NCI-H82 treated with DMSO at 0.1 percent for 48 hours (cell line): ENCODE measurements around the gene SERINC2.
"Not testable (repeated sequence)": the region's sequence is repeated elsewhere in the genome, so short reads cannot be mapped to it uniquely, and the experiment has no call there.

Experiments used
- DNase-seq: peaks from one replicate; lab custom pipeline; 2025; ENCODE audit not compliant: unreplicated experiment; lab: John Stamatoyannopoulos, UW

Gene SERINC2

DNA sequence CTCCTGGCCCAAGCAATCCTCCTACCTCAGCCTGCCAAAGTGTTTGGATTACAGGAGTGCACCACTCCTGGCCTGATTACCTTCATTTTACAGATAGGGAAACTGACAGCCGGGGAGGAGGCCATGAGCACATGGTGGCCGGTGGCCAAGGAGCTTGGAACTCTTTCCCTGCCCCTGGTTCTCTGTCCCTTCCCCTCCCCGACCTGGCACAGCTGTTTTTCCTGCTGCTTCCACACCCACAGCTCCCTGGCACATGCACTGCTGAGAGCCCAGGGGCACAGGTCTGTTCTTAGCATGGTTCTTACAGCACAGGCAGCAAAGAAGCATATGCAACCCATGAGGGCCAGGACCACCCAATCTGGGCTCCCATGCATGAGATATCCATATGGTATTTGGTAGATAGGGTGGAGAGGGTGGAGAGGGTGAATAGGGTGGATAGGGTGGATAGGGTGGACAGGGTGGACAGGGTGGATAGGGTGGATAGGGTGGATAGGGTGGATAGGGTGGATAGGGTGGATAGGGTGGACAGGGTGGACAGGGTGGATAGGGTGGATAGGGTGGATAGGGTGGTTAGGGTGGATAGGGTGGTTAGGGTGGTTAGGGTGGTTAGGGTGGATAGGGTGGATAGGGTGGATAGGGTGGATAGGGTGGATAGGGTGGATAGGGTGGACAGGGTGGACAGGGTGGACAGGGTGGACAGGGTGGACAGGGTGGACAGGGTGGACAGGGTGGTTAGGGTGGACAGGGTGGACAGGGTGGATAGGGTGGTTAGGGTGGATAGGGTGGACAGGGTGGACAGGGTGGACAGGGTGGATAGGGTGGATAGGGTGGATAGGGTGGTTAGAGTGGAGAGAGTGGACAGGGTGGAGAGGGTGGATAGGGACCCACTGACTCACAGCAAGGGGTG, 18.6 kb downstream of the SERINC2 start:
- not testable (repeated sequence) for DNase-seq

DNA sequence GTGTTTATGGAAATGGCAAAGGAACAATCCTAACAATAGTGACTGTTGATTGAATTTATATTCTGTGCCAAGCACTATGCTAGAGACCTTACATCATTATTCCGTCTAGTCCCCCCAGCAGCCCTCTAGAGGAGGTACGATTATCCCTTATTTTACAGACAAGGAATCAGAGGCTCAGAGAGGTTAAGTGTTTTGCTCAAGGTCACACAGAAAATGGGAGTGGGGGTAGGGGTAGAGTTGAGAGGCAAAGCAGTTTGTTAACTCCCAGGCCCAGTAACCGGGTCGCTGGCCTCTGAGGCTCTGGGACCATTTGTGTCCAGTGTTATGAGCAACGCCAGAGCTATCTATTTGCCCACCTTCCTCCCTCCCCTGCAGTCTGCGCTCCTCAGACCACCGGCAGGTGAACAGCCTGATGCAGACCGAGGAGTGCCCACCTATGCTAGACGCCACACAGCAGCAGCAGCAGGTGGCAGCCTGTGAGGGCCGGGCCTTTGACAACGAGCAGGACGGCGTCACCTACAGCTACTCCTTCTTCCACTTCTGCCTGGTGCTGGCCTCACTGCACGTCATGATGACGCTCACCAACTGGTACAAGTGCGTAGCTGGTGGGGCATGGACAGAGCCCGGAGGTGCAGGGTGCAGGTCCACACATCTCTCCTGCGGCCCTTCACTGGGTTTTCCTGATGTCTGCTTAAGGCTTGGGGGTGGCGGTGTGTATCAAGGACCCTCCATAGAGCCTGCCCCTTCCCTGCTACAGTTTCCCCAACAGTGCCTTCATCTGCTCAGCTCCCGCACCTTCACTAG, 19.8 kb downstream of the SERINC2 start:
- DNase-seq = no peak

DNA sequence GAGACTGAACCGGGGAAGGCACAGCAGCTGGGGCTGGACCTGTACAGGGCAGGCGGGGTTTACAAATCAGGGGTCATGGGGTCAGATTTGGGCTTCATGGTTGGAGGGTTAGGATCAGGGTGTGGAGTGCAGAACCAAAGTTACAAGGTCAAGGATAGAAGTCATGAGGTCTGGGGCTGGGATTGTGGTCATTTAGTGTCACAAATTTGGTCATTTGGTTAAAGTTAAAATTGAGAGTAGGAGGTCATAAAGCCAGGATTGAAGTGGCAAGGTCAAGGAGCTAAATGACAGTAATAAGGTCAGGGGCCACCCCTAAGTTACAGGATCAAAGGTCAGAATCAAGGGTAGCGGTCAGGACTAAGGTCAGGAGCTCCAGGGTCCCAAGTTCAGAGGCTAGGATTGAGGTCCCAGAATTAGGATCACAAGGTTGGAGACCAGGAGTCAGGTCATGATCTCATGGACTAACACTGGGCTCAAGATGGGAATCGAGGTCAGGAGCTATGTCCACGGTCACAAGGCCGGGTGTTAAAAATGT, 20.4 kb downstream of the SERINC2 start:
- no peak for DNase-seq

DNA sequence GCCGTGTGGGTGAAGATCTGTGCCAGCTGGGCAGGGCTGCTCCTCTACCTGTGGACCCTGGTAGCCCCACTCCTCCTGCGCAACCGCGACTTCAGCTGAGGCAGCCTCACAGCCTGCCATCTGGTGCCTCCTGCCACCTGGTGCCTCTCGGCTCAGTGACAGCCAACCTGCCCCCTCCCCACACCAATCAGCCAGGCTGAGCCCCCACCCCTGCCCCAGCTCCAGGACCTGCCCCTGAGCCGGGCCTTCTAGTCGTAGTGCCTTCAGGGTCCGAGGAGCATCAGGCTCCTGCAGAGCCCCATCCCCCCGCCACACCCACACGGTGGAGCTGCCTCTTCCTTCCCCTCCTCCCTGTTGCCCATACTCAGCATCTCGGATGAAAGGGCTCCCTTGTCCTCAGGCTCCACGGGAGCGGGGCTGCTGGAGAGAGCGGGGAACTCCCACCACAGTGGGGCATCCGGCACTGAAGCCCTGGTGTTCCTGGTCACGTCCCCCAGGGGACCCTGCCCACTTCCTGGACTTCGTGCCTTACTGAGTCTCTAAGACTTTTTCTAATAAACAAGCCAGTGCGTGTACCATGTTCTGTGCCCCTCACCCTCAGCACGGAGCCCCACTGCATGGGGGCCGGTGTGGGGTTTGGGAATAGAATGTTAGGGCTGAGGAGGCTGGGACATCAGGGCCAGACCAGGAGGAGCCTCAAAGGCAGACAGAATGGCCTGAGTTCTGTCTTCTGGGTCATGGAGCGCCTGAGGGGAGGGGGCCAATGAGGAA, 21.3 kb downstream of the SERINC2 start:
- no peak for DNase-seq

DNA sequence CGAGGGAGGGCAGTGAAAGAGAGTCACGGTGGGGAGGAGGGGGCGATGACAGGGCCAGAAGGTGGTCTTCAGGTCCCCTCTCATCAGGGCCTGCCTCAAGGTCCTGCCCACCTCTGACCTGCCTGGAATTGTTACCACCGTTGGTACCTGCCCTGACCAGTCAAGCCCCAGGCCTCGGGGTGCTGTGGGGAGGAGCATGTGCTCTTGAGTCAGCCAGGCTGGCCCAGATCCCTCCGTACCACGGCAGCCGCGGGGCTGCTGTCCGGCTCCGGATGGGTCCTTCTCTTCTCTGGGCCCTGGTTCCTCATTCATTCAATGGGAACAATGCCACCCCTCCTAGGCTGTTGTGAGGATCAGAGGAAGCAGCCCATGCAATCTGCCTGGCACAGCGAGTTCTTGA, 22.0 kb downstream of the SERINC2 start:
- no peak for DNase-seq

DNA sequence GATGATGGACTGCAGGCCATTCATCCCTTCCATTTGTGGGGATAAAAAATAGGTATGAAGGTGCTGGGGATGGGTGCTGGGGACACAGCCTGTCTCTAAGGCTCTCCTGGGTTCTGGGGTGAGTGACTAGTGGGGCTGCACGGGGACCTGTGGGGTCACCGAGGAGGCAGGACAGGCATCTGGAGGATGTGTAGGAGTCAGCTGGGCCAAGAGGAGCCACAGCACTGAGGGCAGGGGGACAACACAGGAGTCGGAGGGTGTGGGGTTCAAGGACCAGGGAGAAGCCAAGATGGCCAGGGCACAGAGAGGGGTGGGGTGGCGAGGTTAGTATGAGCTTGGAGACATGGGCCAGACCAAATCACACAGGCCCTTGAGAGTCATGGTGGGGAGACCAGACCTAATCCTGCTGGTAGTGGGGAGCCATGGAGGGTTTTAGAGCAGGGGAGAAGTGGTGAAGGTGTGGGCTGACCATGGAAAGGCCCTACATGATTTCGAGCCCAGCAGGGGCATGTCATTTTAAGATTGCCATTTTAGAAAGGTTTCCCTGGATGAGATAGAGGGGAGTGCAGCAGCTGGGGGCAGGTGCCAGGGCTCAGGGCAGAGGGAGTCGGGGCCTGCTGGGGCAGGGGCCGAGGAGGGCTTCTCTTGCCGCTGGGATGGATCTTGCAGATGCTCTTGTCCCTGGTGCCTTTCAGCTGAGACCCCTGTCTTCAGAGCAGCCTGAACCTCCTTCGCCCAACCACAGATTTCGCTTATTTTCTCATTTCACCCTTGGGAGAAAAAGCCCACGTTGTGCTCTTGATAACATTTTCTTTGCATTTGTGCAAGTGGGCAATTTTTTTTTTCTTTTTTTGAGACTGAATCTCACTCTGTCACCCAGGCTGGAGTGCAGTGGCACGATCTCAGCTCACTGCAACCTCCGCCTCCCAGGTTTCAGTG, 22.7 kb downstream of the SERINC2 start:
- DNase-seq = no peak

DNA sequence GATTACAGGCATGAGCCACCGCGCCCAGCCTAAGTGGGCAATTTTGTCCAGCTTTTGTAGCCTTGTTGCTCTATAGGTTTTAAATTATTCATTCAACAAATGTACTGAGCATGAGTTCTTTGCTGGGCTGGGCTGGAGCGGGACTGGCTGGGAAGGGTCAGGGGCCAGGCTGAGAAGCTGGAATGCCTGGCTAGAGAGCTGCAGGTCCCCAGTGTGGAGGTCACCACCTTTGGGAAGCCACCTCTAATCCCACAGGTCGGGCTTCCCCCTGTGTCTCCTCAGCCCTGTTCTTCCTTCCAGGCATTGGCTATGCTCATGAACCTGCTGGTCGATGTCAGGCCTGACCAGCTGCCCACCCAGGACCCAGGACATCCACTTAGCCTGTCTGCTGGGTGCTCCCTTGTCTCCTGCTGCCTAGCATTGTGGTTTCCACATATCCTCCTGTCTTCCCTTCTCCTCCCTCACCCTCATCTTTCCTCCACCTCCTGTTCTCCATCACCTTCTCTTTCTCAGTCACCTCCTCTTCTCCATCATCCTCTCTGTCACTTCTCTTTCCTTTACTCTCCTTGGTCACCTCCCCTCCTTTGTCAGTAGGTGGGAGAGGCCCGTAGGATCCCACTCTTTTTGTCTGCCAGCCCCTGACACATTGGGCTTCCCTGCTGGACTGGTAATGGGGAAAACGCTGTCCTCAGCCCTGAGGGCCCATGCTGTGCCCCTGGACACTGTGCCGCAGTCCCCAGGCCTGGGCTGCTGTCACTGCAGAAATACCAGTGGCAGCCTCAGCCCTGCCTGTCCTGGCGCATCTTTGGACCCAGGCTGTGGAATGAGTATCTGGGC, 23.8 kb downstream of the SERINC2 start:
- no peak for DNase-seq

DNA sequence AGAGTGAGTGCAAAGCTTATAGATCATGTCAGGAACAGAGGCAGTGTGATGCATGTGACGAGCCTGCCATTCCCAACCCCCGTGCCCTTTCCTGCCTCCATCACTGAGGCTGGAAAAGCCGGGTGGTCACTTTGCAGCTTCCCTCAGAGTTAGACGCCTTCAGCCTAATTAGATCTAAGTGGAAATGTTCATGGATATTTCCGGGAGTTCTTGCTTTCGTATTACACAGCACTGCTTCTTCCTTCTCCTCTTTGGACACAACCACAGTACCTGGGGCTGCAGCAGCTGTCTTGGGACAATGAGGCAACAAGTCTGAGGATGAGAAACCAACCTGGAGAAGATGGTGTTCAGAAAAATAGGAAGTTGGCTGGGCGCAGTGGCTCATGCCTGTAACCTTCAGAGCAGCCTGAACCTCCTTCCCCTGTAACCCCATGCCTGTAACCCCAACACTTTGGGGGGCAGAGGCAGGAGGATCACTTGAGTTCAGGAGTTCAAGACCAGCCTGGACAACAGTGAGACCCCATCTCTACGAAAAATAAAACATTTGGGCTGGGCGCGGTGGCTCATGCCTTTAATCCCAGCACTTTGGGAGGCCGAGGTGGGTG, 24.5 kb downstream of the SERINC2 start:
- no peak for DNase-seq

DNA sequence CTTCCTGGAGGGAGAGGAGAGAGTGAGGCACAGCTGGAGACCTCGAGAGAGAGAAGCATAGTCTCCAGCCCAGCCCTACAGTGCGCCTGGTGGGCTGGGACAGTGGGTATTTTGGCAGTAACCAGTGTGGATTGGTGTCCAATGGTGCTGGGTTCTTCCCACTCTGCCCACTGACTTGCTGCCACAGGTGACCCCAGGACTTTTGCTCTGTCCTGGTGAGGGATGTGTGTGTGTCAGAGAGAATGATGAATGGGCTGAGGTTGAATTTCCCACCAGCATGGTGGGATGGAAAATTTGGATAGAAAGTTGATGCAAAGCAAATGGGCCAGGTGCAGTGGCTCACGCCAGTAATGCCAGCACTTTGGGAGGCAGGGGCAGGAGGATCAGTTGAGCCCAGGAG, 26.3 kb downstream of the SERINC2 start:
- no peak for DNase-seq

DNA sequence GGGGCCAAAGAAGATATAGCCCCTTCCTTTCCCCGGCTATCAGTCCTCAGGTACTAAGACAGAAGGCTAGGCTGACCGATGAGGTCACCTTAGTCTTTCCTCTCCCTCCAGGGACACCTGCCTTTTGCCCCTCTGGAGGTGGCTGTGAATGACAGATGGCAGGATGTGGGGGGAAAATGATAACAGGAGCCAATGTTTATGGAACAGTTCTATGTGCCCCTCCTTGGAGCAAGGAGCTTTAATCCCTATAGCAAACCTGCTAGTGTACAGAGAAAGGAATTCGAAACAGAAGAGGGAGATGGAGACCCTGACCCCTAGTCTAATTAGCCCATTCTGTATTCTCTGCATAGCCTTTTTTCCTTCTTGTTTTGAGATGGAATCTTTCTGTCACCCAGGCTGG, 28.1 kb downstream of the SERINC2 start:
- no peak for DNase-seq

DNA sequence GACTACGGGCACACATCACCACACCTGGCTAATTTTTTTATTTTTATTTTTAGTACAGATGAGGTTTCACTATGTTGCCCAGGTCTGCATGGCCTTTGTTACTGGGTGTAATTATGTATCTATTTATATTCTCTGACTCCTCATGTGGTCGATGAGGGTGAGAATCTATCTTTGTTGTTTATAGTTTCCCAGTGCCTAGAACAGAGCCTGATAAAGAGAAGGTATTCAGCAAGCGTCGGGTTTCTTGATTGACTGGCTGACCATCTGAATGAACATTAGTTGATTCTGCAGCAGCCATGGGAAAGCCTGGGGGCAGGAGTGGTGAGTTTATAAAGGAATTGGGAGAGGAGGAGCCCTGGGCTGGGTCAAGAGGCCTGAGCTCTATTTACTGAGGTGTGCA, 28.5 kb downstream of the SERINC2 start:
- no peak for DNase-seq

DNA sequence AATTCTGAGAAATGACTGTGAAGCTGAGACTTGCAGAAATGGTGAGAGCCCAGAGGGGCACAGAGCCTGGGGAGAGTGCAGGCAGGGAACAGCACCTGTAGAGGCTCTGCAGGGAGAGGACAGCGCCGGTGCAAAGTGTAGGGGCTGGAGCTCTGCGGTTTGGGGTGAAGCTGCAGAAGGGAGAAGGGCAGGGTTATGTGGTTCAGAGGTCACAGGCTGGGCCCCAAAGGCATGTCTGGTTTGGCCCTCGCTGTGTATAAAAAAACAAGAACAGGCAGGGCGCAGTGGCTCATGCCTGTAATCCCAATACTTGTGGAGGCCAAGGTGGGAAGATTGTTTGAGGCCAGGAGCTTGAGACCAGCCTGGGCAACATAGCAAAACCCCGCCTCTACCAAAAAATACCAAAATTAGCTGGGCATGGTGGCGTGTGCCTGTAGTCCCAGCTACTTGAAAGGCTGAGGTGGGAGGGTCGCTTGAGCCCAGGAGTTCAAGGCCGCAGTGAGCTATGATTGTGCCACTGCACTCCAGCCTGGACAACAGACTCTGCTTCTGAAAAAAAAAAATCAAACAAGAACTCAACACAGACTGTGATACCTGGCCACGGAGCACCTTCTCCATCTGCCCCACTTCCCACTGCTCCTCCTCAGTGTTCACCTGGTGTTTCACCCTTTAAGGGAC, 29.1 kb downstream of the SERINC2 start:
- DNase-seq = no peak

DNA sequence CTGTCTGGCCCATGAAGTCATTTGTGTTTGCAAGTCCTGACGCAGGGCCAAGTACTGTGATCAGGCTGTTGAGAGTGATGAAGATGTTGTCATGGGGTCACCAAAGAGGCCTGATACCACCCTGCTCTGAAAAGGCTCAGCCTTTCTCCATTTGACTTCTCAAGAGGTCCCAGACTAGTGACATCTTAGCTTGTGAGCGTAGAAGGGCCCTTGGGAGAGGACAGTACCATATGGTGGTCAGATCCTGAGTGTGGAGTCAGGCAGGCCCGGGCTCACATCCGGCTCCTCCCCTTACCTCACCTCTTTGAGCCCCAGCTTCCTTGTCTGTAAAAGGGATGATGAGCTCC, 29.6 kb downstream of the SERINC2 start:
- no peak for DNase-seq

DNA sequence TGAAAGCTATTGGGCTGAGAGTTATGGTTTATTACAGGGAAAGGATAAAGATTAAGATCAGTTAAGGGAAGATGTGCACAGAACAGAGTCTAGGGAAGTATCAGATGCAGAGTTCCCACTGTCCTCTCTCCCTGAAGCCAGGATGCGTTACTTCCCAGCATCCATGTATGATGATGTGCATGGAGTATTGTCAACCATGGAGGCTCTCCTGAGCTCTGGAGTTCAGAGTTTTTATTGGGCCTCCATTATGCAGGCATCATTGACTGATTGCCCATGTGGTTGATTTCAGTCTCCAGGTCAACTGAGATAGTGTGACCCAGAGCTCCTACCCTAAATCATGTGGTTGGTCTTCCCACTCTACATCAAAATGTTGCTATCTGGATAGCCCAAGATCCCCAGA, 30.7 kb downstream of the SERINC2 start:
- no peak for DNase-seq

DNA sequence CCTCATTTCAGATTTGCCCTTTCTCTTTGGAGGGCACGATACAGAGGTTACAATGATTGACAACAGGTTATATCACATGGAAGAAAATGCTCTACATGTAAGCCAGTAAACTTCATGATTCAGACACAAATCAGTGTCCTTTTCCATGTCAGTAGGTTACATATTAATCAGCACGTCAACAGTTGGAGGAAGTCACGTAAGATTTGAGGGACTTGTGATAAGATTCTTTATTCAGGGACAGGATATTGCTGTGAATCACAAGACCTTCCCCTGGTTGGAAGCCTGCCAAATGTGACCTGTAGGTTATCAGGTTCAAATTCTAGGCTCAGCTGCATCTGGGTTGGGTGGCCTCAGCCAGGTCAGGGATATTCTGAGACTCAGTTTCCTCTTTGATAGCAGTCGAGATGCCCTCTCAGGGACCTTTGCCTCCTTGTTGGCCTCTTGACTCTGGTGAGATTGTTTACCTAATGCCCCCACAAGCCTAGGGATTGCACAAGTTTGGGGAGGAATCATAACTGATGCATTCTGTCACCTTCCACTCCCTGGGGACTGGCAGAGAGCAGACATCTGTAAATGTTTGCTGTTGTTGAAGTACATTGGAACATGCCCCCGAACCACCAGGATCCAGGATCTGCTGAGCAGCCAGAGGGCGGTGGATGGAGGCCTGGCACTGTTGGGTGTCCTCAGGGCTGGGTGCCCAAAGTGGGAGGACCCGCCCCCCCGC, 31.9 kb downstream of the SERINC2 start:
- no peak for DNase-seq

DNA sequence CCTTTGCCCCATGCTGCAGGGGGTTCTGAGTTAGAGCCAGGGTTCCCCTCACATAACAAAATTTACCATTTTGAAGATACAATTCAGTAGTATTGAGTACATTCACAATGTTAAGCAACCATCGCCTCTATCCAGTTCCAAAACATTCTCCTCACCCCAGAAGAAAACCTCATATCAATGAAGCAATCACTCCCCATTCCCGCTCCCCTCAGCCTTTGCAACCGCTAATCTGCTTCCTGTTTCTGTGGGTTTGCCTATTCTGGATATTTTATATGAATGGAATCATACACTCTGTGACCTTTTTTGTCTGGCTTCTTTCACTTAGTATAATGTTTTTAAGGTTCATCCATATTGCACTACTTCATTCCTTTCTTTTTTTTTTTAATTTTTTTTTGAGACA, 32.9 kb downstream of the SERINC2 start:
- DNase-seq = no peak

DNA sequence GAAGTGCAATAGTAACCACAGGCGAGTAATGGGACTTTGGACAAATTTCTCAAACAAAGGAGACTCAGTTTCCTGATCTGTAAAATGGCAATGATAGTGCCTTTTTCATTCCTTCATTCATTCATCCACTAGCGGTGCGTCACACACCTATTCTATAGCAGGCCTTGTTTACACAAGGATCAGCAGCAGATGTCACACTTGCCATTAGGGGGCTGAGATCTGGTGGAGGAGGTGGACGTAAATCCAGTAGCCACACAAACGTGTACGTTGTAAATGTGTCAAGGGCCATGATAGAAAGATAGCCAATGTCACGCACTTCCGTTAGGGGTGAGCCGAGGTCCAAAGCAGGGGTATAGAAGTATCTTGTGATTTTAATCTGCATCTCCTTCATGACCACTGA, 34.2 kb downstream of the SERINC2 start:
- DNase-seq = peak; percentile 7
